PC-3 (cell line): ENCODE data around the gene FOXE1.

Experiments used
- EZH2 ChIP-seq: fragments of 300-600 bp; sonication (generic); IDR thresholded peaks from one replicate; pipeline ENCODE4 v1.6.1; 2017; ENCODE audit warnings: antibody characterized with exemption, mild to moderate bottlenecking, low read length; ENCODE audit not compliant: unreplicated experiment
- TF ChIP-seq, protein P1 (sequence below): fragments of 300-600 bp; sonication (generic); conservative IDR thresholded peaks from 2 replicates; pipeline ENCODE4 v1.5.1; 2017; ENCODE audit warnings: antibody characterized with exemption, low read depth, mild to moderate bottlenecking, low read length

DNA sequence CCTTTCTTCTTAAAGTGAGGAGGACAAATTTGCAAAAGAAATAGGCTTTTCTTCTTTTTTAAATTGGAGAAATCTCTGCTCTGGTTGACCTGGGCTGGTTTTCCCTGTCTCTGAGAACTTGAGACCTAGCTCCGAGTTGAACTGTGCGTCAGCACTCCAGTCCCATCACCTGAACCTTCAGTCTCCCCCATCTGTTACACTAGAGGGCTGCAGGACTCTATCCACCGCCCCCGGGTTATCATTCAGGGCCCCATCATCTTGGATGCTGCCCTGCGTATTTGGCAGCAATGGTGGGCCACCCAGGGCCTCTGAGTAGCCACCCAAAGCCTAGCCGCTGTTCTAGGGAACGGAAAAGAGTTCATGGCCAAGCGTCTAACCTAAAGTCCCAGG is 2.5 kb downstream of the FOXE1 start:
- TF ChIP-seq, protein P1, sequence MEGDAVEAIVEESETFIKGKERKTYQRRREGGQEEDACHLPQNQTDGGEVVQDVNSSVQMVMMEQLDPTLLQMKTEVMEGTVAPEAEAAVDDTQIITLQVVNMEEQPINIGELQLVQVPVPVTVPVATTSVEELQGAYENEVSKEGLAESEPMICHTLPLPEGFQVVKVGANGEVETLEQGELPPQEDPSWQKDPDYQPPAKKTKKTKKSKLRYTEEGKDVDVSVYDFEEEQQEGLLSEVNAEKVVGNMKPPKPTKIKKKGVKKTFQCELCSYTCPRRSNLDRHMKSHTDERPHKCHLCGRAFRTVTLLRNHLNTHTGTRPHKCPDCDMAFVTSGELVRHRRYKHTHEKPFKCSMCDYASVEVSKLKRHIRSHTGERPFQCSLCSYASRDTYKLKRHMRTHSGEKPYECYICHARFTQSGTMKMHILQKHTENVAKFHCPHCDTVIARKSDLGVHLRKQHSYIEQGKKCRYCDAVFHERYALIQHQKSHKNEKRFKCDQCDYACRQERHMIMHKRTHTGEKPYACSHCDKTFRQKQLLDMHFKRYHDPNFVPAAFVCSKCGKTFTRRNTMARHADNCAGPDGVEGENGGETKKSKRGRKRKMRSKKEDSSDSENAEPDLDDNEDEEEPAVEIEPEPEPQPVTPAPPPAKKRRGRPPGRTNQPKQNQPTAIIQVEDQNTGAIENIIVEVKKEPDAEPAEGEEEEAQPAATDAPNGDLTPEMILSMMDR, result no peak
- no peak for TF ChIP-seq EZH2
